CD4-positive, alpha-beta T cell (primary cell): ENCODE data around the gene TNRC6B. TPM values are rescaled to one million over a fixed set of nuclear protein-coding genes. Genes with fewer than 3 reads are reported as not detected.

Source experiments
- ATAC-seq: fragments of 200-7000 bp; cut with Tn5 transposase; one replicate; pipeline ENCODE4 v1.10.0; 2022; ENCODE audit warnings: mild to moderate bottlenecking; ENCODE audit not compliant: poor library complexity
- CTCF ChIA-PET: fragments of 350-600 bp; sonication (Branson Sonifier 250); formaldehyde crosslinking; loops from one replicate; lab custom pipeline; 2021; ENCODE audit warnings: antibody characterized with exemption, inconsistent platforms; lab: Charles Lee
- POLR2A ChIA-PET: fragments of 350-600 bp; sonication (Branson Sonifier 250); formaldehyde crosslinking; loops from one replicate; lab custom pipeline; 2021; ENCODE audit warnings: antibody characterized with exemption, inconsistent platforms; lab: Charles Lee
- DNase-seq, 14 experiments: peaks; one replicate each; pipeline ENCODE4 v3.0.0-alpha.2; 2013 to 2020; ENCODE audit warnings: mixed read lengths in 2 of 14
- H3K27ac ChIP-seq, 2 donors: one replicate each; pipeline versions ENCODE4 v1.5.1 to v1.7.0; 2013; ENCODE audit warnings: low read length in 2 of 2, low read depth in 1 of 2, mild to moderate bottlenecking in 1 of 2
- H3K27me3 ChIP-seq, 2 experiments: 1 replicate in 1 of 2; 2 replicates in 1 of 2; pipeline versions ENCODE4 v1.6.1 to v1.7.0; 2013; ENCODE audit warnings: low read length in 2 of 2, control low read depth in 1 of 2, mild to moderate bottlenecking in 1 of 2, moderate library complexity in 1 of 2; ENCODE audit not compliant: insufficient read depth in 2 of 2, control insufficient read depth in 1 of 2
- H3K36me3 ChIP-seq: one replicate; pipeline ENCODE4 v1.6.1; 2013; ENCODE audit warnings: low read length, control low read depth; ENCODE audit not compliant: insufficient read depth
- H3K4me1 ChIP-seq: one replicate; pipeline ENCODE4 v1.6.1; 2013; ENCODE audit warnings: low read length, control low read depth; ENCODE audit not compliant: insufficient read depth
- H3K4me3 ChIP-seq: one replicate; pipeline ENCODE4 v1.5.1; 2013; ENCODE audit warnings: mild to moderate bottlenecking, low read length, moderate library complexity
- H3K9me3 ChIP-seq, 2 experiments: 1 replicate in 1 of 2; 2 replicates in 1 of 2; pipeline versions ENCODE4 v1.6.1 to v1.7.0; 2013; ENCODE audit warnings: low read length in 2 of 2, mild to moderate bottlenecking in 2 of 2, control low read depth in 1 of 2, moderate library complexity in 1 of 2; ENCODE audit not compliant: control insufficient read depth in 1 of 2, insufficient read depth in 1 of 2
- H3K27ac Mint-ChIP-seq: one replicate; pipeline ENCODE4 v1.8.0; 2020; ENCODE audit warnings: mixed read lengths
- H3K27me3 Mint-ChIP-seq: one replicate; pipeline ENCODE4 v1.8.0; 2021; ENCODE audit warnings: mixed read lengths
- H3K36me3 Mint-ChIP-seq: one replicate; pipeline ENCODE4 v1.8.0; 2021; ENCODE audit warnings: low read depth, mixed read lengths
- H3K4me1 Mint-ChIP-seq: one replicate; pipeline ENCODE4 v1.8.0; 2021; ENCODE audit warnings: low read depth, mixed read lengths
- H3K4me3 Mint-ChIP-seq: one replicate; pipeline ENCODE4 v1.8.0; 2020; ENCODE audit warnings: mild to moderate bottlenecking, mixed read lengths
- H3K9me3 Mint-ChIP-seq: one replicate; pipeline ENCODE4 v1.8.0; 2020; ENCODE audit warnings: mixed read lengths
- intact Hi-C, 2 experiments: fragments of 100-400 bp; cut with DNase I in 1 of 2; cut with micrococcal nuclease in 1 of 2; formaldehyde crosslinking; loops; one replicate each; pipeline versions ENCODE4 v1.15.1 to v1.9.0; 2023 to 2025; cut with DNase I, micrococcal nuclease
- total RNA-seq, 174 experiments: library from RNA in 2 of 174; stranded (reverse) in 2 of 174; gene quantifications; one replicate each; pipeline ENCODE4 v1.2.3 and lab custom pipeline; 2021 to 2026
- TF ChIP-seq, protein P1 (sequence below): fragments of 200-600 bp; IDR thresholded peaks from one replicate; pipeline ENCODE4 v1.8.0; 2022; ENCODE audit warnings: antibody characterized with exemption, mild to moderate bottlenecking

TNRC6B gene
- total RNA-seq, 2 experiments from 2014 or later: 110 to 111 TPM

DNA sequence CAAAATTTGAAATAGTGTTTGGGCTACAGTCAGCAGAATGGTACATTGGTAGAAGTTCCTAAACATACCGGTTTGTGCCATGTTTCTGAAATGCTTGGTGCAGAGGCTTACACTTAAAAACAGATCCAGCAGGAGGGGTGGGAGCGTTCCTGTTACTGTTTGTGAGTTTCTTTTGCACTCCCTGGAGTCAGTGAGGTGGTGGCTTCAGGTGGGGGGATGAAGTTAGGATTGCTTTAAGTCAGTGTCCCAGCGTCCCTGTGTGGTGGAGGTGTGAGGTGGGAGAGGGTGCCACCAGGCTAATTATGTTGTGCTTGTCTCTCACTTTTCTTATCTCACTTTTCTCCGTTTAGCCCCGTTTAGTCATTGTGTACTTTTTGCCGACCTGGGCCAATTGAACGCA is 9.7 kb downstream of the TNRC6B start:
- ATAC-seq (no peak), DNase-seq (no peak)
- Mint-ChIP-seq H3K9me3 (no peaks in the 10 kb centered on the region), H3K27ac (peak overlapping the region; percentile 28), H3K4me3 (no peak overlapping the region), H3K27me3 (no peaks in the 10 kb centered on the region), H3K4me1 (peaks cover 86% of the 10 kb centered on the region), H3K36me3 (peaks cover 30% of the 10 kb centered on the region)
- ChIA-PET CTCF (no interaction called here), POLR2A (interaction anchor here (1.3 to 1.5 kb wide), 2 partner anchors 10 to 14 kb away, joined by 5 read pairs; partner anchors contain the start of gene TNRC6B)
- TF ChIP-seq, protein P1, sequence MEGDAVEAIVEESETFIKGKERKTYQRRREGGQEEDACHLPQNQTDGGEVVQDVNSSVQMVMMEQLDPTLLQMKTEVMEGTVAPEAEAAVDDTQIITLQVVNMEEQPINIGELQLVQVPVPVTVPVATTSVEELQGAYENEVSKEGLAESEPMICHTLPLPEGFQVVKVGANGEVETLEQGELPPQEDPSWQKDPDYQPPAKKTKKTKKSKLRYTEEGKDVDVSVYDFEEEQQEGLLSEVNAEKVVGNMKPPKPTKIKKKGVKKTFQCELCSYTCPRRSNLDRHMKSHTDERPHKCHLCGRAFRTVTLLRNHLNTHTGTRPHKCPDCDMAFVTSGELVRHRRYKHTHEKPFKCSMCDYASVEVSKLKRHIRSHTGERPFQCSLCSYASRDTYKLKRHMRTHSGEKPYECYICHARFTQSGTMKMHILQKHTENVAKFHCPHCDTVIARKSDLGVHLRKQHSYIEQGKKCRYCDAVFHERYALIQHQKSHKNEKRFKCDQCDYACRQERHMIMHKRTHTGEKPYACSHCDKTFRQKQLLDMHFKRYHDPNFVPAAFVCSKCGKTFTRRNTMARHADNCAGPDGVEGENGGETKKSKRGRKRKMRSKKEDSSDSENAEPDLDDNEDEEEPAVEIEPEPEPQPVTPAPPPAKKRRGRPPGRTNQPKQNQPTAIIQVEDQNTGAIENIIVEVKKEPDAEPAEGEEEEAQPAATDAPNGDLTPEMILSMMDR: no peak
- Histone ChIP-seq H3K27me3 (no peaks in the 10 kb centered on the region), H3K27ac (no peak overlapping the region), H3K36me3 (peaks cover 26% of the 10 kb centered on the region), H3K4me3 (no peak overlapping the region), H3K4me1 (peaks cover 56% of the 10 kb centered on the region), H3K9me3 (no peaks in the 10 kb centered on the region)
- intact Hi-C loops: no loop called here

GRCh38 chr22:40189997-40190396 is 12.3 kb downstream of the TNRC6B start:
- Mint-ChIP-seq H3K27me3 (no peaks in the 10 kb centered on the region), H3K4me3 (no peak overlapping the region), H3K4me1 (peaks cover 89% of the 10 kb centered on the region), H3K9me3 (no peaks in the 10 kb centered on the region), H3K27ac (peak overlapping the region; percentile 58), H3K36me3 (peaks cover 34% of the 10 kb centered on the region)
- POLR2A ChIA-PET: interaction anchor here (0.6 to 2.8 kb wide), 2 partner anchors 12 to 73 kb away, joined by 6 to 8 read pairs; partner anchors contain the start of gene TNRC6B
- peaks cover 33% of the 10 kb centered on the region for H3K36me3 ChIP-seq
- H3K4me3 ChIP-seq: no peak overlapping the region
- no peak for ATAC-seq
- DNase-seq: no peak
- no peak overlapping the region for H3K27ac ChIP-seq
- no peaks in the 10 kb centered on the region for H3K27me3 ChIP-seq
- H3K4me1 ChIP-seq: peaks cover 62% of the 10 kb centered on the region
- intact Hi-C loops: loop anchor here in 1 of 2 experiments (5.0 kb wide), 1 partner anchor 73 kb away; no protein-coding TSS in a partner anchor
- CTCF ChIA-PET: interaction anchor here (1.0 kb wide), 1 partner anchor 9 kb away, joined by 3 read pairs; no protein-coding TSS in a partner anchor
- H3K9me3 ChIP-seq: no peaks in the 10 kb centered on the region
- TF ChIP-seq, protein P1: no peak

GRCh38 chr22:40190501-40190900 is 12.8 kb downstream of the TNRC6B start:
- H3K27ac Mint-ChIP-seq: peak overlapping the region; percentile 58
- H3K4me1 Mint-ChIP-seq: peaks cover 88% of the 10 kb centered on the region
- POLR2A ChIA-PET: interaction anchor here (0.7 to 2.8 kb wide), 3 partner anchors 12 to 160 kb away, joined by 3 to 8 read pairs (median 5); partner anchors contain the start of gene TNRC6B

More at GRCh38 chr22:40190501-40190900, 12.8 kb downstream of the TNRC6B start:
- Histone ChIP-seq H3K4me1 (peaks cover 59% of the 10 kb centered on the region), H3K9me3 (no peaks in the 10 kb centered on the region), H3K27ac (no peak overlapping the region), H3K36me3 (peaks cover 32% of the 10 kb centered on the region), H3K4me3 (no peak overlapping the region), H3K27me3 (no peaks in the 10 kb centered on the region)
- CTCF ChIA-PET: no interaction called here
- H3K4me3 Mint-ChIP-seq: no peak overlapping the region
- TF ChIP-seq, protein P1: no peak
- H3K9me3 Mint-ChIP-seq: no peaks in the 10 kb centered on the region
- no peaks in the 10 kb centered on the region for H3K27me3 Mint-ChIP-seq
- intact Hi-C loops: loop anchor here in 1 of 2 experiments (5.0 kb wide), 1 partner anchor 73 kb away; no protein-coding TSS in a partner anchor
- H3K36me3 Mint-ChIP-seq: peaks cover 30% of the 10 kb centered on the region
- ATAC-seq (no peak), DNase-seq (no peak)
